ENCODE measurements around the gene MFAP3L.

MFAP3L gene

DNA sequence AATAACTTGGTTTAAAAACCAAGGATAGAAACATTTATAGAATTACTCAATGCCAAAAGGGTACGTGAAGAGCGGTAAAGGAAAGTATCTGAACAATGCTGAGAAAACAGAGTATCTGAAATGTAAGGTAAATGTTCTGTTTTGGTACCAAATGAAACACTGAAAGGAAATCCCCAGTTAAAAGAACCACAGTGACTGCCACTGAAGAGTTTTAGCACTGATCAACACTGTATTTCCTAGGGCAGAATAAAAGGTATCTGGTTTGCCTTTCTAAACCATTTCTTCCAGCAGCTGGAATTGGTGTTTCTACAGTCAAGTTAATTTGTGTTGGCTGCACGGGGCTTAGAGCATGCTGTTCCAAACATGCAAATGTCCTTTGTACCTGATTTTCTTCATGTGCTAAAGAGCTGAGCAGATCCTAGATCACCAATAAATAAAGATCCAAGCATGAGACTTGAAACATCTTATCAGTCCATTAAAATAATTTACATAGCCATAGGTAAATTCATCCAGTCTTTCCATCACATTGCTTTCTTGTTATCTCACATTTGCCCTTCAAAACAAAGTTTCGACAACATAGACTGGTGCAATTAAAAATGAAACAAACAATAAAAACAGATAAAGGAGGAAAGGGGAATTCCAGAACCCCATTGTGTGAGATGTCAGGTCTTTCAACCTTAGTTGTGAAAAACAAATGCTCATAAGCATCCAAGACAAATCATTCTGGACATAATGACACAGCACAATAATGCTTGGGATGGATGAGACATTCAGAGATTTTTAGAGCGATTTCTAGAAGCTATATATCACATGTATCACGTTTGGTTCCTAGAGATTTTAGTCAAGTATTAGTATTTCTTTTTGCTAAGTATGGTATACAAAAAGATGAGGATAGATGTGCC lies 38.6 kb downstream of the MFAP3L start:
- DNase-seq (ENCODE audit: low spot score) = no peak

DNA sequence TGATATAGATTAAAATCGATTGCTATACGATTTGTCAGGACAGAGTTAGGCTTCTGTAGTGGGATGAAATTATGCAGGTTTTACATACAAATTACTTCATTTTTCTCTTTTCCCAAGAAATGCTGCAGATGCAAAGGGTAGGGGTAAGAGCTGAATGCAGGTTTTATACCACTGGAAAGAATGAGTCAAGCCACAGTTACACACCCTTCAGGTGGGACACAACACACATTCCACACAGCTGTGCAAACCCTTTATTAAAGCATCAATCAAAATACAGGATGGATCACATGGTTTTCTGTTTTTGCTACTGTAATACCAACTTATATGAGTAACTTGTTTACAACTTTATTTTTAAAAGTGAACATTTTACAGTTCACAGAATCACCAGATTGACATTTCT lies 39.8 kb downstream of the MFAP3L start:
- DNase-seq (ENCODE audit: low spot score) = peak; percentile 25

DNA sequence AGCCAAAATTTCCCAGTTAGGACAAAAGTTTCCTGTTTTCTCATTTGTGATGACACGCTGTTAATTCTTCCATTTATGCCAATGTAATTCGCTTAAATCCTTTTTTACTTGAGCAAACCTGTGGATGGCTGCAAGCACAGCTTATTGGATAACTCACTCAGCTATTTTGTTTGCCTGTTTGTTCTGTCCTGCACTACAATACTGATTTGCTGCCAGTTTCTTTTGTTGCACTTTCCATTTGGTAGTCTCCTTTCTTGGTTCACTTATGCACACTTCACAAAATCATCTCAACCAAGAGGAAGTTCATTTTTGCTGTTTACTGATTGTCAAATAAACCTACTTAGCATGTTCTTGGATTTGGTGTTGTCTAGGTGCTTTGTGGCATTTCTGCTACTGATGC lies 40.3 kb downstream of the MFAP3L start:
- no peak for DNase-seq (ENCODE audit: low spot score)

DNA sequence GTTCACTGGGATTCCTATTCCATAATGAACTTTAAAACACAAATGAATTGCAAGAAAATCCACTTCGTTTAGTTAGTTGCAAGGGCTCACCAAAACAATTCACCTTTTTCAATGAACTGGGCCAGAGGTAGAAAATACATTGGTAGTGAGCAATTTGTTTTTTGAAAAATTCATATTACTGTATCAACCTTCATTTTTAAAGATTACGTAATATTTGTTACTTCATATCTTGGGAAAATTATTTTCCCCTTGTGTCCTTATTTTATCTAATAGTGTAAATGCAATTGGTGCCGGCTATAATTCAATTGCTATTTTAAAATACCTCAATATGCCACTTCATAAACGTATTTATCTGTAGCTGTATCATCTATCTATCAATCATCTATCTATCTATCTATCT lies 41.5 kb downstream of the MFAP3L start:
- DNase-seq (ENCODE audit: low spot score) = no peak

DNA sequence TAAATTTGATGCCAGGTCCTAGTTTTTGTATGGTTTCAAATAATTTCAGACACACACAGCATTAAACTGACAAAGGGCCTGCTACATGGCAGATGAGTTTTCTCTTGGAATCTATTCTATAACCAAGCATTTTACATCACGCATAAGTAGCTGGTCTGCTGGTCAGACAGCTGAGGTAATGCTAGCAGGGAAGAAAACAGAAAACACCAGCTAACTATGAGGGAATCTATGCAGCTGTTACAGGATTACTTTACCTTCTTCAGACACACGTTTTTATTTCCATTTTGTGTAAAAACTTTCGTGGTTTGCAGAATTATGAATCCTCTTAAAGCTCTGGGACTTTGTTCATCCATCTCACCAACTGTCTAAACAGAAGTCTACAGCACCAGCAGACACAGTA lies 42.0 kb downstream of the MFAP3L start:
- DNase-seq (ENCODE audit: low spot score) = no peak

DNA sequence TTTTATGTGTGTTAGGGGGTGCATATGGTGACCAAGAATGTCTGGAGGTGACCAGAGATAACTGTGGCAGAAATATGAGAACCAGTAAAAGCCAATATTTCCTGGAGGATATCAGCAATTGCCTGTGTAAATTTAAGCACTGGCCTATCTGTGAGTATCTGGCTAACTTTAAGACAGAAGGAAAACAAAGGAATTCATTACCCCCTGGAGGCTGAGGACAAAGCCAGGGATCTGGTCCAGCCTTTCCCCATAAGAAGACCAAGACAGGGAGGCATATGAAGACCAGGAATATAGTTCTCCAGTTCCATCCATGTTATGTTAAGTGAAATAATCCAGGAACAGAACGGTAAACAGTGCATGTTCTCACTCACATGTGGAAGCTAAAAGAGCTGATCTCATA lies 49.2 kb downstream of the MFAP3L start:
- no peak for DNase-seq (ENCODE audit: low spot score)

DNA sequence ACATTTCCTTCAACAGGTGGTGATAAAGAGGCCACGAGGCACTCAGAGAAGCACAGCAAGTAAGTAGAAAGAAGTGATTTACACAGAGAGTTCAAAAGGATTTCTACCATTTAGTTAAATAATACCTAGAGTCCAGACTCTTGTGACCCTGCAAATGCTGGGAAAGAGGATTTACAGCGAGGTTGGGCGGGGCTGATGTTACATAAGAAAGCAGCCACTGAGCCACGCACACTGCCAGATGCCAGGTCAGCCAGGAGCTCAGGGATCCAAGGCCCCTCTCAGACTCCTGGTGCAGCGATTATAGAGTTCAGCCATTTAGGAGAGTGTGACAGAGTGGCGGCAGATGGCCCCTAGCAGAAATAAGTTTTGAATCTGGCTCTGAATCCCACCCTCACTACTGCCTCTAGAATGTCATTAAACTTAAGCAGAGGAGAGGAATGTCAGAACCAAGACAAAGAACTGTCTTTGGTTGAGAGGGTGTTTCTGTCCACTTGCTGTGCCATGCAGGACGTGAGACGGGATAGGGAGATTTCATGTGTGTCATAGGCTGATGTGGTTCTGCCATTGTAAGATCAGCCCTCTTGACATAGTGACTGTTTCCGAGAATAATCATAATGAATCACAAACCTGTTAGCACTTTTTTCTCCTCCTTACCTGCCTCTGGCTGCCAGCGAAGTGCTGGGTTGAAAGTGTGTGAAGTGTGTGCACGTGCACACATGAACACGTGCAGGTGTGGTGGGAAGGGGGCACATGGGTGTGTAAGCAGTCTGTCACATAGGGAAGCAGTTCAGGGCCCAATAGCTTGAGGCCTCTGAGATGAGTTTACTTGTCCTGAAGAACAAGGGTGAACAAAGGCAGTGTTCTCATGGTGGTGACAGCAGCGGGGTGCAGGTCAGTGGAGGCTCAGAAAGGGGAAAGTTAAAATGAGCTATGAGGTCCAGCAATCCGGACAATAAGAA lies 50.1 kb downstream of the MFAP3L start:
- DNase-seq (ENCODE audit: low spot score) = no peak

DNA sequence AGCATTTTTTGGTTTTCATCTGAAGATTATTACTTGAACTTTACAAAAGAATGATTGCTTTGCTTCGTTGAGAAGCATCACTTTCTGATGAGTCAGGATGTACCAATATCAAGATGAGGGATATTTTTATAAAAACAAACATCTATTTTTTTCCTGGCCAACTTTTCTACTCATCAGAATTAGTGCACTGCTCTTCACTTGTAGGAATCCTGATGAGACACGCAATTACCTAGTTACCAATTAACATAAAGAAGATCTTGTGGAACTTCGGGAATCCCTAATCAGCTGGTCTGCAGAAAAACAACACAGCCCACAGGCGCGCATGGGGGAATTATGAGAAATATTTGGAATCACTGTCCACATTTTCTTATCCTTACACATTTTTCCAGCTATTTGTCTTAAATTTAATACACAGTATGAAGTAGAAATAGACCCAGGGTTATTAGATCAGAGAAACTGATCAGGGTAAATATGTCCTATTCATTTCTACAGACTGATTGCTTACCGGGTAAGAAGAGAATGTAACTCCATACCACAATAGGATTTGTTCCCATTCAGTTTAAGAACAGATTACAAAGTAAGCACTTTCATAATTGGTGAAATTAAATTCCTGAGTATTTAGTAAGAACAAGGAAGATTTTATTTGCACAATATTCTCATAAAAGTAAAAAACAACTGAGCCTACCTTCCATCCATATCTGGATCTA lies 50.9 kb downstream of the MFAP3L start:
- no peak for DNase-seq (ENCODE audit: low spot score)

DNA sequence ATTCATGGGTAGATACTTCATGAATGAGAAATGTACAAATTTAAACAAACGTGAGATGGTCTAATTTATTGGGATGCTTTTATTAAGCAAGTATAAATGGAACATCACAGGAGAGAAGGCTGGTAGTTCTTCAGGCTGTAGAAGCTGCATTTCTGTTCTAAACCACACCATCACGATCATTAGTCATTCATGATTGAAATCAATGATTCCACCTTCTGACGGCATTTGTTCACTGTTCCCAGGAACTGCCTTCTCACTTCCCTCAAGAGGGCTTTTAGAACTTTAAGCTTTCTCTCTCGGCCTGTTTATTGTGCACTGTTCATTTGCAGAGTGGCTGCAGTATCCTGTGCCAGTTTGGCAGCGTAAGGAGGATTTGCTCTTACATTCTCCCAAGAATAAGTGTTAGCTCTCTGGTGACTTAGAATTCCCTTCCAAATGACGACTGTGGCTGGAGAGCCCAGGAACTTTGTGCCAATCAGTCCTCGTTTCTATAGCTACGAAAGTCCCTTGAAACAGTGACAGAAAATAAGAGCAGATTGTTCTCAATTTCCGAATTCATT lies 54.7 kb downstream of the MFAP3L start:
- no peak for DNase-seq (ENCODE audit: low spot score)

DNA sequence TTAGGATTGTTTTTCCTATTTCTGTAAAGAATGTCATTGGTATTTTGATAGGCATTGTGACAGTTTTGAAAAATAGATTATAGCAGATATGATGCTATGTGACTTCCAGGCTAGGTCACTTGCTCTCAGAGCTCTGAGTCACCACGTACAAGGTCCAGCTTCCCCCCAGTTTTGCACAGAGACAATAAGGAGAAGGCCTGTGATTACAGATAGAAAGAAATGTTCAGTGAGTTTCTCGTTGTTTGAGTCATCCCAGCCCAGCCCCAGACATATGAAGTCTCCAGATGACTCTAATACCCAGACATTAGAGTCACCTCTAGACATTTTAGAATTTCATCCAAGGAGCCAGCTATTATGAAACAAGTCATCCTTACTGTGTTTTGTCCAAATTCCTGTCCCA lies 57.2 kb downstream of the MFAP3L start:
- DNase-seq (ENCODE audit: low spot score) = no peak

DNA sequence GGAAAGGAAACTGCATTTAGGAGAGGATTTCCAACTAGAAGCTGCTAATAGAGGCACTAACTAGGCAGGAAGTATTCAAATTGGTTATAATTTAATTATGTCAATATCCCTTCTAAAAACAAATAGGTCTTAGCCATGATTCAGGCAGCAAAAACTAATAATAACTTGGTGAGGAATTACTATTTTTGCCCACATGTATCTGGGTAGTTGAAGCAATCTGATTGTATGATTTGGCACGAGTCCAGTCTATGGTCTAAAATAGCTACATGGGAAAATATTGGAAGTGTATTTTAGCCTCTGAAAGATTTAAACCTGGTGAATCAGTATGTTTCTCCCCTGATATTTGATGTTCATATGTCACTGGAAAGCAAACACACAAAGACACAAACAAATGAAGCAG lies 62.2 kb downstream of the MFAP3L start:
- no peak for DNase-seq (ENCODE audit: low spot score)

DNA sequence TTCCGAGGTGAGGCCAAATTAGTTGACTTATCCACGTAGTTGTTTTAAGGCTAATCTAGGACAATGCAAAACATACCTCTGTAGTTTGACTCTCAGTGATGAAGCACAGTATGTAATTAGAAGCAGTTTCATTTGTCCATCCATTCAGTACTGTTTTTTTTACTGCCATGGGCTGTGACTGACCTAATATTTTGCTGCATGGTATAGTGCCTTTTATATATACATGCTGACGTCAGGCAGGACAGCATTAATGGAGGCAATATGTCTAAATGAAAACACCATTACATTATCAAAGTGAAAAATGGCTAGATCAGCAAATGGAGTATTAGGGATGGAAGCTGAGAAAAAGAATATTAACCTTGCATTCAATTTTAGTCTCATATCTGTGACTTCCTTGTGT lies 66.9 kb downstream of the MFAP3L start:
- no peak for DNase-seq (ENCODE audit: low spot score)

DNA sequence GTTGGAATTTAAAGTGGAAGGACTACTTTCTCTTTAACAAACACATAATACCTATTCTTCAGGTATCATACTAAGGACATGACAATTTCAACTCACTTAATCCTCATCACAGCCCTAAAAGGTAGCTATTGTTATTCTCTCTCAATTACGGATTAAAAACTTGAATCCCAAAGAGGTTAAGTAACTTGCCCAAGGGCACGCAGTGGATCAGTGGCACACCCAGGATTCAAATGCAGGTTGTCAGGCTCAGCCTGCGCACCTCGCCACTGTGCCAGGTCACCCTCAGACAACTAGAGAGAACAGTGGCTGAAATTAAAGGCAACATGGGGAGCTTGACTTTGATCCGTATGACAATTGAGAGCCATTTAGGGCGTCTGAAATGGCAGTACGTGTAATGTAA lies 67.6 kb downstream of the MFAP3L start:
- no peak for DNase-seq (ENCODE audit: low spot score)

DNA sequence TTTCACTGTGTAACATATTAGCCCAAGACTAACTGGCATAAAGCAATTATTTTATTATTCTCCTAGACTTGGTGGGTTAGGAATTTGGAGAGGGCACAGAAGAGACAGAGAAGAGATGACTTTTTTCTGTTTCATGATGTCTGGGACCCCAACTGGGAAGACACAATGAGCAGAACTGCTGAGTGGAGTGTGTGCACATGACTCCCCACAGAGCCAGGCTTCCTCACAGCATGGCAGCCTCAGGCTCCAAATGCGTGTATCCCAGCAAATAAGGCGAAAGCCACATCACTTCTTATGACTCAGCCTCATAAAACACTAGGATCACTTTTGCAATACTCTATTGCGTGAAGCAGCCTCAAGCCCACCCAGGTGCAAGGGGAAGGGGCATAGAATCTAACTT lies 68.4 kb downstream of the MFAP3L start:
- DNase-seq (ENCODE audit: low spot score) = no peak

DNA sequence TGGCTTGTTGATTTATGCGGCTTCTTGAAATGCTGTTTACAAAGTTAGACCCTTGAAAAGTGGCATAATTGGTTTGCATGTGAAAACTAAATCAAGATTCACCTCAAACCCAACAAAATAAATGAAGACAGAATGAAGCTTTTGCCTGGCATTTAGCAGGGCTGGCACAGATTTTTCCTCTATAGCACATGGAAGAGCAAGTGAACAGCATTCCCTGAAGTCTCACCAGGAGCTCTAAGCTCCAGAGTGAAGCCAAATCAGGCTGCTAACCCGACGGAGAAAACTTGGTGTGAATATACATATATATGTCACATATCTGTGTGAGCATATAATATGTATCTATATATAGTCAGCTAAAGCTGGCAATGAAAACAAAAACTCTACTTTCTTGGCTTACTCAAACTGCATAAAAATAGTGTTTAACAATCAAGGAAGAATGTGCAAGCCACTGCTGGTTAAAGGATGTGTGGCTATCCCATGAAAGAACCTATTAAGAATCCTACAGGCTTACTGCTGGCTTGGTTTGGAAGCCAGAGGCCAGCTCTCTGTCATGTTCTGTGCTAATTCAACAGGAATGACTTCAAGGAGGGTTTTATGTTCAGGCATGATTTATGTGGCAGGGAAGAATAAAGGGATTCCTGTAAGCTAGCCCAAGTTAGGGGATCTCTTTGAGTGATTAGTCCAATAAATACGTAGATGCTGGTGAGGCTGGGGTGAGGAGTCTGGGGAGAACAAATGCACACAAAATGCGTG lies 69.9 kb downstream of the MFAP3L start:
- DNase-seq (ENCODE audit: low spot score) = no peak

DNA sequence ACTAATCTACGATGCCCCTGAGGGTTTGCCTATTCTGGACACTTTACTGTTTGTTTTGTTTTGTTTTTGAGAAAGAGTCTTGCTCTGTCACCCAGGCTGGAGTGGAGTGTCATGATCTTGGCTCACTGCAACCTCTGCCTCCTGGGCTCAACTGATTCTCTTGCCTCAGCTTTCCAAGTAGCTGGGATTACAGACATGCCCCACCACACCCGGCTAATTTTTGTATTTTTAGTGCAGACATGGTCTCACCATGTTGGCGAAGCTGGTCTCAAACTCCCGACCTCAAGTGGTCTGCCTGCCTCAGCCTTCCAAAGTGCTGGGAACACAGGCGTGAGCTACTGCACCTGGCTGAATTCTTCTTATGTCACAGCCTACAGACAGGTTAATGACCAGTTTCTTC lies 70.7 kb downstream of the MFAP3L start:
- DNase-seq (ENCODE audit: low spot score) = no peak

DNA sequence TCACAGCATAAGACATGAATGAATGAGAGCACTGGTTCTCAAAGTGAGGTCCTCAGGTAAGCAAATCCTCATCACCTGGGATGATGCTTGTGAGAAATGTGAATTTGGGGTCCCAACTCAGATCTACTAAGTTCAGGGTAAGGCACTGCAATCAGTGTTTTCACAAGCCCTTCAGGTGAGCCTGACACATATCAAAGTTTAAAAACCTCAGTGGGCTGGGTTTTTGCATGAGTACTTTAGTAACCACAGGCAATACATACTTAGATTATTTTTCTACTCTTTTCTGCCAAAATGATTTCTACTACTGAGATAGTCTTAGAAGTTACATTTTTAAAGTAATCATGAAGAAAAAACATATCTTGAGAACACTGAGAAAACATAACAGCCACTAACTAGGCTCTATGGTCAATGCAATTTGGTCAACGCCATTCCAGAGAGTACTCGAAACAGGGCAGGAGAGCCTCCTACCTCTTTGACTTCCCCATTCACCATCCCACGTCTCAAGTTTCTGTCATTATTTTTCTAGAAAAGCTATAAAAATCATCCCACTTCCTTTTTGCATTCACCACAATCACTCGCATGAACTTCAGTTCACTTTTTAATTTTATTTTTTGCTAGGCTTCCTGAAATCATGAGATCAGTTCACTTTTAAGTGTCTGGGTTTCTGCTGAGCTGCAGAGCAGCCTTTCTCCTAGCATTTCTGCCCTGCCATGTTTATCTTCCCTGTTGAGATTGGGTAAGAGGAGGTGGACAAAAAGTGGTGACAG lies 73.8 kb downstream of the MFAP3L start:
- DNase-seq (ENCODE audit: low spot score) = no peak

DNA sequence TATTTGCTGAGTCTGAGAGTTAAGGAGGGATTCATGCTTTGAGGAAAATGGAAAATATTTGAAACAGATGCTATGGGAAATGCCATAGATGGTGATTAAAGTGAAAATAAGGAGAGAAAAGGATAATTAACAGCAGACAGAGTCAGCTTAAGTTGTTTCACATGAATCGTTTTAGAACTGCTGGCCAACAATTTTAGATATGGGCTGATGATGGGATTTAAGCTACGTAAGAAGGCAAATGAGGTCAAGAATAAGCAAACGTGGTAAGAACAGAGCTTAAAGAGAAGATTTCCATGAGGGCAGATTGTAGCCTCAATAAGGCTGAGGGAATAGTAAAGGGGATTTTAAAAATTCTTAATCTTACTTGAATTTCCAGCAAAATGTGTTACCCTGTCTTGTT lies 77.9 kb downstream of the MFAP3L start:
- no peak for DNase-seq (ENCODE audit: low spot score)

DNA sequence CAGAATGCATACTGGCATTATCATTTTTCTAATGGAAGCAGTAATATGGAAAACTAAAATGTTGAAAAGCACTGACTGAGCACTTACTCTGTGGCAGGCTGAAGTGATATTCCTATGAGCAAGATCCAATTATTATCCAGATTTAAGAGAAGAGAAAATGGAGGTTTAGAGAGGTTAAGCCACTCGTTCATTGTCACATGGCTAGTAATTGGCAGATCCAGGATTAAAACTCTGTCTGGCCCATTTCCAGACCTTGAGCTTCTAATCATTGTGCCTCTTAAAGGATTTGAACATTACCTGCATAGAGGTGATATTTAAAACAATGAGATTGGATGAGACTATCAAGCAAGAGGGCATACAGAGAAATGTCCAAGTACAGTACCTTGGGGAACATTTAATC lies 80.6 kb downstream of the MFAP3L start:
- DNase-seq (ENCODE audit: low spot score) = no peak

DNA sequence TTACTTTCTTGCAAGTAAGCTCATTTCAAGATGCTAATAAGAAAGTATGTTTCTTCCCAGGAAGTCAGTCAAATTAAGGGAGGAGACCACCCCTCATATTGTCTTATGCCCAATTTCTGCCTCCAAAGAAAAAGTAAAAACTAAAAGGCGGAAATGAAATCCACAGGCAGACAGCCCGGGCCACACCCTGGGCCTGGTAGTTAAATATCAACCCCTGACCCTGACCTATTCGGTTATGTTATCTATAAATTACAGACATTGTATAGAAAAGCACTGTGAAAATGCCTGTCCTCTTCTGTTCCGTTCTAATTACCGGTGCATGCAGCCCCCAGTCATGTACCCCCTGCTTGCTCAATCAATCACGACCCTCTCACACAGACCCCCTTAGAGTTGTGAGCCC lies 82.6 kb downstream of the MFAP3L start:
- peak; percentile 8 for DNase-seq (ENCODE audit: low spot score)

DNA sequence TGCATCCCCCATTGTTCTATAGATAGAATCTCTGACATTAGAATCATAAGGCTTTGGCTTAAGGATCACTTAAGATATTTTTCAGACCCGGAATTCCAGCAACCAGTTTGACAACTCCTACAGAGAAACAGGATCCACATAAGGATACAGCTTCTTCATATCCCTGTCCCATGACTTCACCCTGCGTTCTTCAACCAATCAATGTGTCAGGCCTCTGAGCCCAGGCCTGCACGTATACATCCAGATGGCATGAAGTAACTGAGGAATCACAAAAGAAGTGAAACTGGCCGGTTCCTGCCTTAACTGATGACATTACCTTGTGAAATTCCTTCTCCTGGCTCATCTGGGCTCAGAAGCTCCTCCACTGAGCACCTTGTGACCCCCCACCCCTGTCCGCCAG lies 85.1 kb downstream of the MFAP3L start:
- DNase-seq (ENCODE audit: low spot score) = no peak

Data from SW480 (cell line).